Suprapubic skin (tissue), 4 donors: ENCODE measurements around the gene EPRS1. TPM values are rescaled to one million over a fixed set of nuclear protein-coding genes. Genes with fewer than 3 reads are reported as not detected.

ENCODE experiments used
- DNase-seq, 2 donors: peaks; one replicate each; pipeline ENCODE4 v3.0.0-alpha.2; 2019; ENCODE audit warnings: low spot score in 2 of 2
- H3K27ac ChIP-seq: fragments of 200-600 bp; sonication (generic); one replicate; pipeline ENCODE4 v1.5.1; 2019
- H3K27me3 ChIP-seq: fragments of 200-600 bp; sonication (generic); one replicate; pipeline ENCODE4 v1.5.1; 2019
- H3K36me3 ChIP-seq: fragments of 200-600 bp; sonication (generic); one replicate; pipeline ENCODE4 v1.5.1; 2019
- H3K4me1 ChIP-seq: fragments of 200-600 bp; sonication (generic); one replicate; pipeline ENCODE4 v1.5.1; 2019
- H3K4me3 ChIP-seq: fragments of 200-600 bp; sonication (generic); one replicate; pipeline ENCODE4 v1.5.1; 2019; ENCODE audit warnings: mild to moderate bottlenecking
- H3K9me3 ChIP-seq: fragments of 200-600 bp; sonication (generic); one replicate; pipeline ENCODE4 v1.5.1; 2019
- EP300 ChIP-seq: sonication (generic); formaldehyde crosslinking; IDR thresholded peaks from one replicate; pipeline ENCODE4 v1.6.1; 2017; ENCODE audit warnings: antibody characterized with exemption
- POLR2A ChIP-seq, 2 donors: fragments of 450-650 bp; IDR thresholded peaks; one replicate each; pipeline ENCODE4 v1.6.1; 2017; ENCODE audit warnings: antibody characterized with exemption in 2 of 2, mild to moderate bottlenecking in 2 of 2, moderate library complexity in 2 of 2
- POLR2AphosphoS5 ChIP-seq, 3 donors: sonication (generic); formaldehyde crosslinking; IDR thresholded peaks; one replicate each; pipeline ENCODE4 v1.6.1; 2017; ENCODE audit warnings: antibody characterized with exemption in 3 of 3
- WGBS: methylation state at CpG from one replicate; pipeline ENCODE4 v1.1.5; 2018; 5-methylcytosine and 5-hydroxymethylcytosine counted together
- total RNA-seq, 4 donors: library from RNA; depleted of rRNA; stranded (reverse); fragments of >200 nt; gene quantifications; one replicate each; pipeline ENCODE4 v1.1.0, GENCODE V29; 2016
- TF ChIP-seq, protein P1 (sequence below), 2 donors: fragments of 200-600 bp in 1 of 2; fragments of 450-650 bp in 1 of 2; sonication (generic) in 1 of 2; IDR thresholded peaks; one replicate each; pipeline ENCODE4 v1.5.1; 2016 to 2019; ENCODE audit warnings: antibody characterized with exemption in 2 of 2, mild to moderate bottlenecking in 1 of 2, moderate library complexity in 1 of 2

Gene EPRS1
- total RNA-seq, 4 donors from 2014 or later: 26.2 to 53.0 (median 46.4) TPM

DNA sequence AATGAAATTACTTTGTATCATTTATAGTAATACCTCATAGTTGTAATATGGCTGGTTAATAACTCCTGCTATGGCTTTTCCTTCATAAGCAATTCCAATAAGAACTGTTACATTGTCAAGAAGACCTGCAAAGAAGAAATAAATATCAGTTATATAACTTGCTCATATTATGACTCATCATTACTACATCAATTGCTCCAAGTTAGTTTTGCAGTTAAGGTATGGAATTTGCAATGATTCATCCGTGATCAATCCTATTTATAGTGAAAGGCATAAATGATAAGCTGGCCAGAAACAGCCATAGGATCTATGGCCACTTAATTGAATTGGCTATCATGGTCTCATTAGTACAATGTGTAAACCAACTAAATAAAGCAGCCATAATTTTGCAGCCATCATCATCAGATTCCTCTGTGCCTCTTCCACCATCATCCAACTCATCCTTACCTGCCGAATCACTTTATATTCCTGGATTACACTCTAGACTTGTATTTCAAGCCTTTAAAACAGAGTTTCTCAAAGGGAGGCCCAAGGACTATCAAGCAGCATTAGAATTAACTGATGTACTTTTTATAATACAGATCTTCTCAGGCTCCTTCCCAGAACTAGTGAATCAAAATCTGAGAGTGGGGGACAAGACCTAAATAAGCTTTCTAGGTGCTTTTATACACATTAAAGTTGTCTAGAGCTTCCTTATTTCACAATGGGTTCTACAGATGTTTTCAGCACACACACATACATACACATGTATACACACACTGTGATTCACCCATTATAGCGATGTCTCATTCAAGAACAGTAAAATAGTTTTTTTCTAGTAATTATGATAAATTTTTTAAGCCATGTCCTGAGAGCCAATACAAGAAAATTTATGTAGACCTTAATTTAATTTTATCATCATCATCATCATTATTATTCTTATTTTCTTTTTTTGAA lies 21.2 kb upstream of the EPRS1 start:
- H3K27me3 ChIP-seq: no peaks in the 10 kb centered on the region
- no peaks in the 10 kb centered on the region for H3K4me1 ChIP-seq
- H3K9me3 ChIP-seq: no peaks in the 10 kb centered on the region
- no peak overlapping the region for H3K27ac ChIP-seq
- TF ChIP-seq POLR2AphosphoS5 (IDR thresholded peaks at IDR 0.05) (no peak), EP300 (no peak), POLR2A (IDR thresholded peaks at IDR 0.05) (no peak)
- TF ChIP-seq, protein P1, sequence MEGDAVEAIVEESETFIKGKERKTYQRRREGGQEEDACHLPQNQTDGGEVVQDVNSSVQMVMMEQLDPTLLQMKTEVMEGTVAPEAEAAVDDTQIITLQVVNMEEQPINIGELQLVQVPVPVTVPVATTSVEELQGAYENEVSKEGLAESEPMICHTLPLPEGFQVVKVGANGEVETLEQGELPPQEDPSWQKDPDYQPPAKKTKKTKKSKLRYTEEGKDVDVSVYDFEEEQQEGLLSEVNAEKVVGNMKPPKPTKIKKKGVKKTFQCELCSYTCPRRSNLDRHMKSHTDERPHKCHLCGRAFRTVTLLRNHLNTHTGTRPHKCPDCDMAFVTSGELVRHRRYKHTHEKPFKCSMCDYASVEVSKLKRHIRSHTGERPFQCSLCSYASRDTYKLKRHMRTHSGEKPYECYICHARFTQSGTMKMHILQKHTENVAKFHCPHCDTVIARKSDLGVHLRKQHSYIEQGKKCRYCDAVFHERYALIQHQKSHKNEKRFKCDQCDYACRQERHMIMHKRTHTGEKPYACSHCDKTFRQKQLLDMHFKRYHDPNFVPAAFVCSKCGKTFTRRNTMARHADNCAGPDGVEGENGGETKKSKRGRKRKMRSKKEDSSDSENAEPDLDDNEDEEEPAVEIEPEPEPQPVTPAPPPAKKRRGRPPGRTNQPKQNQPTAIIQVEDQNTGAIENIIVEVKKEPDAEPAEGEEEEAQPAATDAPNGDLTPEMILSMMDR (IDR thresholded peaks at IDR 0.05): no peak
- peaks cover 64% of the 10 kb centered on the region for H3K36me3 ChIP-seq
- no peak overlapping the region for H3K4me3 ChIP-seq
- DNase-seq: no peak
- WGBS: 92% methylated on average over 3 of the region's 3 CpGs

DNA sequence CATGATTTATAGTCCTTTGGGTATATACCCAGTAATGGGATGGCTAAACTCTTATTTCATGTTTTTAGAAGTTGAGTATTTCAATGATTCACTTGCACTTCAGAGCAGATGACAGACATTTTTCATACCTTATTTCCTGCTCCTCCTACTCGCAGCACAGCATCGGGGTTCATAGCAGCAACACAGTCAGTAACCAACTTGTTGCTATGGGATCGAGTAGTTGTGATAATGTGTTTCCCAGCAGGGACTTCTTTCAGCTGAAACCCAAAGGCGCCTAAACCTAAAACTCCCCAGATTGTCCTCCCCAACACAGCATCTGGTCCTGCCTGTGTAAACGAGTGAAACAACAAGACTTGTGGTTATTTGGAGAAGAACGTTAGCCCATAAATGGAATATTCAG lies 16.3 kb upstream of the EPRS1 start:
- Histone ChIP-seq H3K27me3 (no peaks in the 10 kb centered on the region), H3K36me3 (peaks cover 73% of the 10 kb centered on the region), H3K9me3 (no peaks in the 10 kb centered on the region), H3K4me3 (no peak overlapping the region), H3K4me1 (no peaks in the 10 kb centered on the region), H3K27ac (no peak overlapping the region)
- no peak for DNase-seq
- 98% methylated on average over 6 of the region's 6 CpGs for WGBS
- TF ChIP-seq EP300: no peak
- TF ChIP-seq POLR2AphosphoS5 (IDR thresholded peaks at IDR 0.05): no peak
- TF ChIP-seq, protein P1 (IDR thresholded peaks at IDR 0.05): no peak
- no peak for TF ChIP-seq POLR2A (IDR thresholded peaks at IDR 0.05)

DNA sequence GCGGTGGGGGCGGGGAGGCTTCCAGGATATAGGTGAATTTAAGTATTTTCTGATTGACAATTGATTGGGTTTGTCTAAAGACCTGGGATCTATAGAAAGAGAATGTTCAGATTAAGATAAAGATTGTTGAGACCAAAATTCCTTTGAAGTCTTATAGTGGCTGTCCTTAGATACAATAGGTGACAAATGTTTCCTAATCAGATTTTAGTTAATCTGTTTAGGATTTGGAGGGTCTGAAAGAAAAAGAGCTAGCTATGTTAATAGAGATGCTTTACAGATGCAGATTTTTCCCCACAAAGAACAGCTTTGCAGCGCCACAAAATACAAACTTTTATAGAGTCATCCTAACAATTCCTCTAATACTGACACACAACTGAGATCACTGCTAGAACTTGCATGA lies 14.6 kb upstream of the EPRS1 start:
- peaks cover 61% of the 10 kb centered on the region for H3K36me3 ChIP-seq
- H3K27ac ChIP-seq: no peak overlapping the region
- H3K4me3 ChIP-seq: no peak overlapping the region
- H3K27me3 ChIP-seq: no peaks in the 10 kb centered on the region
- H3K4me1 ChIP-seq: no peaks in the 10 kb centered on the region
- TF ChIP-seq, protein P1 (IDR thresholded peaks at IDR 0.05): no peak
- TF ChIP-seq POLR2AphosphoS5 (IDR thresholded peaks at IDR 0.05) (no peak), EP300 (no peak), POLR2A (IDR thresholded peaks at IDR 0.05) (no peak)
- no peaks in the 10 kb centered on the region for H3K9me3 ChIP-seq
- 93% methylated on average over 3 of the region's 3 CpGs for WGBS
- DNase-seq: no peak

DNA sequence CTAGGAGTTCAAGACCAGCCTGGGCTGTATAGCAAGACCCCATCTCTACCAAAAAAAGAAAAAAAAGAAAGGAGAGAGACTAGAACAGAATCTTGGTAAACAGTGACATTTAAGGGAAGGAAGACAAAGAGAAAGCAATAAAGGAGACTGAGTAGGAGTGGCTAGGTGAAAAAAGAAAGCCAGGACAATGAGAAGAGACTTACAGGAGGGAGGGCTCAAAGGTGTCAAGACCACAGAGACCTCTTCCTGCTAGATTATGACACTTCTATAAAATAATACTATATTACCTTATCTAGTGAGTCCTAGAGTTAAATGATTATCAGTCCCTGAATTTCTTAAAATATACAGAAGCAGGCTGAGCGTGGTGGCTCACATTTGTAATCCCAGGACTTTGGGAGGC lies 10.1 kb upstream of the EPRS1 start:
- 92% methylated on average over 1 of the region's 1 CpG for WGBS
- Histone ChIP-seq H3K9me3 (no peaks in the 10 kb centered on the region), H3K4me1 (no peaks in the 10 kb centered on the region), H3K4me3 (no peak overlapping the region), H3K27me3 (no peaks in the 10 kb centered on the region), H3K27ac (no peak overlapping the region), H3K36me3 (peaks cover 34% of the 10 kb centered on the region)
- DNase-seq: no peak
- no peak for TF ChIP-seq POLR2A (IDR thresholded peaks at IDR 0.05)
- no peak for TF ChIP-seq EP300

DNA sequence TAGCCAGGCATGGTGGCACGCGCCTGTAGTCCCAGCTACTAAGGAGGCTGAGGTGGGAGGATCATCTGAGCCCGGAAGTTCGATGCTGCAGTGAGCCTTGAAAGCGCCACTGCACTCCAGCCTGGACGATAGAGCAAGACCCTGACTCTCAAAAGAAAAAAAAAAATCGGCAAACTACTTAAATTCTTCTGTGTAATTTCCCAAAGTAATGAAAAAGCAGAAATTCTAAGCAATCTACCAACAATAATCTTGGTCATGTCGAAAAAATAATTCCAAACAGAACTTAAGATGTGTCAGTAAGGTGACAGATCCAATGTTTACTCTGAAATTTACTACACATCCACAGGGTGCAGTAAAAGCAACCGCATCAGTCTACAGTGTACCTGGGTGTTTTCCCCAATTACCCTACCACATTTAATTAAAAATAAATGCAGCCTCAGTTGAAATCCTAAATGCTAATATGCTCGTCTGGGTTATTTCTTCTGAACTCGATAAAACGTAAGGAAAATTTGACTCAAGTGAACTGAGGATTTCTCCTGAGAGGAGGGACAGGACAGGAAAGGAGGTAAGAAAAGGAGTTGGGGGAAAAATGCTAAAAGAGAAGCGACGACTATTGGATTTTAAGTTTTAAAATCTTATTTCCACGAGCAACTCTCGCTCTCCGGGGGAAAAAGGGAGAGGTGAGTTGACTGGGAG lies 801 bp downstream of the EPRS1 start:
- no peak for DNase-seq
- peak overlapping the region; percentile 86 for H3K4me3 ChIP-seq
- WGBS: 28% methylated on average over 17 of the region's 17 CpGs

More for the DNA sequence above, 801 bp downstream of the EPRS1 start:
- H3K27me3 ChIP-seq: no peaks in the 10 kb centered on the region
- H3K9me3 ChIP-seq: no peaks in the 10 kb centered on the region
- H3K27ac ChIP-seq: peak overlapping the region; percentile 85
- peaks cover 4% of the 10 kb centered on the region for H3K36me3 ChIP-seq
- peaks cover 24% of the 10 kb centered on the region for H3K4me1 ChIP-seq
- TF ChIP-seq, protein P1 (IDR thresholded peaks at IDR 0.05): no peak
- TF ChIP-seq POLR2AphosphoS5 (IDR thresholded peaks at IDR 0.05) (no peak), POLR2A (IDR thresholded peaks at IDR 0.05) (no peak), EP300 (no peak)
